ENCODE measurements around the gene IRF6.

IRF6 gene

DNA sequence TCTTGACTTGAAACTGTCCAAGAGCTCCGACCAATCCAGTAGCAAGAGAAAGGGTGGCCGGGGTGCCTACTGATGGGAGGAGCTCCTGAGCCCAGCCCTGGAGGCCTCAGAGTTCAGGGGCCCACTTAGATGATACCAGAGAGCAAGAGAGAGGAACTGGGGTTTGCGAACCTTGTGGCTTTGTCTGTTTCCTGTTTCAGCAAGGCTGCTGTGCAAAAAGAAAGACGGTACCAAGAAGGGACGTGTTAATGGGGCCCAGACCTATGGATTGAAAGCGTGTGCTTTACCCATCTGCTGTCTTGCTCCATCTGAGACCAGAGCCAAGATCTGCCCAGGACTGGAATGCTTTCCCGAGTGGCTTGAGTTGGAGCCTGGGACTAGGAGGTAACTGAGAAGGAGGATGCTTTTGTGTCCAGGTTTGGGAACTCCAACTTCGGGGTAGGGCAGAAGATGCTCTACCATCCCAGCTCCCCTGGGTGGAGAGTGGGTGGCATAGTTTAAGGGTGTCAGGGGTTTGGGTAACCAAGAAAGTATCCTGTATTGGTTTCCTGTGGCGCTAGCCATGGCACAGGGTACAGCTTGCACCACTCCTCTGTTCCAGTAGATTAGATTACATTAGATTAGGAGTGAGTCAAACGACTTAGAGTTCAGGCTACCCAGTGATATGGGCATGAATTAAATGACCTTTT, 49.9 kb downstream of the IRF6 start, which contains the start of gene TRAF3IP3:
TRAF3IP3 (plus strand) TSS at position 128 of the 689 bp plus-strand sequence. CDS start 3,987 bp downstream, outside the sequence.
- peak; percentile 97 for DNase-seq

- DNase-seq: no peak
Measured at GRCh38 chr1:209755256-209755655, 50.7 kb downstream of the IRF6 start.

GRCh38 chr1:209752890-209753289, 53.1 kb downstream of the IRF6 start:
- peak; percentile 57 for DNase-seq

DNA sequence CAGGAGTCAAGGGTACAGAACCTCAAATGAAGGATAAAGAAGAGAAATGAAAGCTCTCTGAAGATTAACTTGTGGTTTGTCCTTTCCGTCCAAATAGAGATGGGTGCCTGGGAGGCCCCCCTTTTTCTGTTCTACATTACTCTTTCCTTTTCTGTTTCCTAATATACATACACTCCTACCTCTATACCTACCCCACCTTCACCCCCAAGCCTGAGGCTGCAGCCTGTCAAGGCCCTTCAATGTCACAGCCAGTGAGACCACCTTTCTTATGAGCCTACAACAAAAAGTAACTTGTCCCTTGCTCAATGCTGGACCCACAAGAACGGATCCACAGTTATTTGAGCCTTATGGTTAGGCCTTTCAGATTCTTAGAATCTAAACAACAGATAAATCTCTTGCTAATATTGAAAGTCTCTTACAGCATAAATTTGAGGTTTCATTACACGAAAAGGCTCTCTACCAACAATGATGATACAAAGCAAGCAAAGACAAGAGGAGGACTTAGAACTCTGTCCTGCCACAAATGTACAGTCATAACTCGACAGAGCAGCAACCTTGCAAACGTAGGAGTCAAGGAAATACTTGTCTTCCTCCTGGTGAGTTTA, 54.2 kb downstream of the IRF6 start:
- peak; percentile 44 for DNase-seq

DNA sequence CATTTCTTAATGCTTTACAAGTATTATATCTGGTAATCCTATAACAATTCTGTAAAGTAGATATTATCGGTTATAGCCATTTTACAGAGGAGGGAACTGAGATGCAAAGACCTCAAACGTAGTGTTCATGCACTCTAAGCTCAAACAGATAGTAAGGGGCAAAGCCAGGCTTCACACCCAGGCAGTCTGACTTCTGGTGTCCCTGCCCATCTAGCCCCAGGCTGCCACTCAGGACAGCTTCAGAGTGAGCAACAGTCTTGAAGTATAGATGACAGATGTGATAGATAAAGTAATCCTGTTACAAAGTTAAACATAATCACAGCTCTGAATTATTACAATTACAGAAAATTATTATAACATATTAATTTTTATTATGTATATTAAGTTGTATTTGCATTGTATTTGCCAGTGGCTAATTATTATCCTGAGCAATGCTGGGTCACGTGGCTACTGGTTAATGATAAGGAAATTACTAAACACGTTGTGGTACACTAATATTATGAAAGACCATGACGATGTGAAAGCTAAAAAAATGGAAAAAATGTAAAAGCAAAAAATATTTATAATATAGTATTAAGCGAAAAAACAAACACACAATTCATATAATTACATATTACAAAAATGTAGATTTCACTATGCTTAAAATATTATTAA, 56.1 kb downstream of the IRF6 start:
- DNase-seq: peak; percentile 58

DNA sequence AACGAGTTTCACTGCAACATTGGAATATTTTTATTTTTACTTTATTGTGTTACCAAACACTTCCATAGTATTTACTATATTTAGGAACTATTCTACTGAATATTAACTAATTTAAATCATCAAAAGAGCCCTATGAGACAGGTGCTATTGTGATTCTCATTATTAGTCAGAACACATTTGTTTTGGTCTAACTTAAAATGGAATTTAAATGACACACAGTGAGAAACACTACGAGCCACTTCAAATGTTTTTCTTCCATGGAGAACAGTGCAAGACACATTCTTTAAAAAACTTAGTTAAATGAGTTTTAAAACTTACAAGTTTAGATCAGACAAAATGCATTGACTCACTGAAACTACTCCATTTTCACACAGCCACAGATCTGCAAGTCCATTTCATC, 56.7 kb downstream of the IRF6 start:
- DNase-seq: no peak

- DNase-seq: peak; percentile 17
Measured at GRCh38 chr1:209748620-209749019, 57.3 kb downstream of the IRF6 start.

GRCh38 chr1:209747580-209748262, 58.2 kb downstream of the IRF6 start:
- peak; percentile 96 for DNase-seq

- peak; percentile 79 for DNase-seq
Measured at GRCh38 chr1:209746451-209747165, 59.3 kb downstream of the IRF6 start.

DNA sequence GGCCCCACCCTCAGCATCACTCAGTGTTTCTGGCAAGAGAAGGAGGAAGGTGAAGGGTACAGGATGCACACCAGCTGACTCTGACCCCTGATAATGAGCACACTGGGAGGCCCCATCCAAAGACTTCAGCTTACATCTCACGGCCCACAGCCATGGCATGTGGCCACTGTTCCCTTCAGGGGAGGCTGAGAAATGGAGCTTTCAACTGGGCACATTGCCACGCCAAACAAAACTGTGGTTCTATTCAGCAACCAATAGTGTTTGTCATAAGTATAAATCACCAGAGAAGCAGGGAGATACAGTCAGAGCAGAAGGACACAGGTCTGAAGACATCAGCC, 62.8 kb downstream of the IRF6 start:
- no peak for DNase-seq

- DNase-seq: no peak
Measured at GRCh38 chr1:209742409-209743144, 63.4 kb downstream of the IRF6 start.

DNA sequence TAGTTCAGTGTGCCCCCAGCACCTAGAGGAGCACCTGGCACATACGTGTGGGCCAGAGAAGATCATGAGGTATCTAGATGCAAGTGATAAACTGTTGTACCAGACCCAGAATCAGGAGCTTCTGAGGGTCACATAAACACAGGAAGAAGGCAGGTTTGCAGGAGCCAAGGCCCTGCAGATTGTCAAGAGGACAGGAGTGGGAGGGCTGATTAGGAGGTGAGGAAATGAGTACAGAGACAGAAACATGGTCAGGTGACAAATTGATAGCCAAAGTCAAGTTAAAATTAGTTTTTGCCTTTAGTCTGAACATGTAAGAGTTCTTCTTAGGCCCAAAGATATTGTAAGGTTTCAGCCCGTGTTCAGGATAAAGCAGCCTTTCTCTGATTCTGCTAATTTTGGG, 64.1 kb downstream of the IRF6 start:
- no peak for DNase-seq

DNA sequence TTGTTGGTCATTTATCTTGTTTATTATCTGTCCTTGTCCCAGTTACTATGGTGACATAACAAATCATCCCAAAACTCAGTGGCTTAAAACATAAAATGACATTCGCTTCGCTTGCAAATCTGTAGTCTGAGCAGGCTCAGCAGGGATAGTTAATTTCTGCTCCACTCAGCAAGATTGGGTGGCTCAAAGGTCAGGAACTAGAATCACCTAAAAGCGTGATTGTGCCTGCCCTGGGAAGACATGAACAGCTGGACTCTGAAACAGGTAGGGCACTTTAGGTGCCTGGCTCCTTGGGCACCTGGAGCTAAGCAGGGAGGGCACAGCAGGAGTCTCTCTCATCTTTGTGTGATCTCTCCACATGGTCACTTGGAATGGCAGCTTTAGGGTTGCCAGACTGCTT, 64.7 kb downstream of the IRF6 start:
- no peak for DNase-seq

GRCh38 chr1:209738270-209738669, 67.7 kb downstream of the IRF6 start:
- no peak for DNase-seq

GRCh38 chr1:209737118-209737505, 68.8 kb downstream of the IRF6 start:
- DNase-seq: no peak

DNA sequence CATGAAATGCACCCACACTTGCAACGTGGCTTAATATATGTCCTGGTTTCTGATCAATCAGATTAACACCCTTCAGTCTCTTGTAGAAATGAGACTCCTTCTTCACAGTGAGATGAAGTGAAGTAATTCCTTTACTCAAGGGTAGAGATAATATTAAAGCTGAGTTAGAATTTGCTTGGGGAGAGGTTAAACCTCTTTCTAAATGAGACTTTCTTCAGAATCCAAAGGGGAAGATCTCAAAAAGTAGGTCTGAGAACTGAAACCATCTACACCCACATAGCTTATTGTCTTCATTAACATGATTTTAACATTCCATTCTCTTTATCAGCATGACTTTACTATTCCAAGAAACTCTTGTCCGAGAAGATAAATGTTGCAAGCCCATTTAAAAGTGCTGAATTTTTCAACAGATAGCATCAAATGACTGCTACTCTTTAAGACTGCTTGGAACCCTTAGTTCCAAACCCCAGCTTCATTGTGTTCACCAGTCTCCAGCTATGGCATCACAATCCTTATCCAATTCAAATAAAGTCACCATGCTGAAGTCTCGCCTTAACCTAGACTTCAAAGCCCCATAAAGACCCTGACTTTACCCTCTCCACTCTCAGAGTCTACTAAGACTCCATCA, 69.3 kb downstream of the IRF6 start:
- DNase-seq: no peak

Data from hematopoietic multipotent progenitor cell treated with erythropoietin and hydrocortisone succinate and interleukin-3 and kit ligand, for 4 days (in vitro differentiated cells).